ENCODE measurements around the gene ADAM15.
A peak's percentile ranks its signal among the peaks of the same experiment; 100 is the strongest.

Gene ADAM15

DNA sequence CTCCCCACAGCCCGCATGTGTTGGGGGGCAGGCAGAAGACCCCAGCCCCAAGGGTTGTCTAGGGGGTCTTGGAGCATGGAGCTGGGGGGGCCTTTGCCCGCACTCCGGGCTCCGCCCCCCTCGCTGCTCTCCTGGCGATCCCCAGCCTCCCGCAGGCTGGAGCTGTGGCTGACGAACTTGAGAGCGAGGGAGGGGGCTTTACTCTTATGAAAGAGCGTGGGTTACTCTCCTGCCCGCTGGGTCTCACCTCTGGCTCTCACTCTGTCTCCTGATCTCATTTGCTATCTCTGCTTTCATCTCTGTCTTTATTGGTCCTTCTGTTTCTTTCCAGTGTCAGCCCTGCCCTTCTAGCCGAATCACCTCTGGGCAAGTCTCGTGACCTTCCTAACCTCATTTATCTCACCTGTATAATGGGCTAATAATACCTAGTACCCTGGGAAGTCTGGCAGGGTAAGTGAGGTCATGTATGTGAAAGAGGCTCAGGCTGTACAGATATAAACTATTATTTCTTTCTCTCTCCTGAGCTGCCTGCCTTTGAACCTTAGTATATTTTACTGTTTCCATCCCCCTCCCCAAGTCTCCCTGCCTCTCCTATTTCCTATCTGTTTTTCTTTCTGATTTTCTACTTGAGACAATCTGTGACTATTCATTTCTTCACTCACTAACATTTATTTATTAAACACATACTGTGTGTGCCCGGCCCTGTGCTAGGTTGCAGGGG lies 13.2 kb downstream of the ADAM15 start:
- peak; percentile 75 for DNase-seq (ENCODE audit: low spot score)
- TF ChIP-seq, protein P1, sequence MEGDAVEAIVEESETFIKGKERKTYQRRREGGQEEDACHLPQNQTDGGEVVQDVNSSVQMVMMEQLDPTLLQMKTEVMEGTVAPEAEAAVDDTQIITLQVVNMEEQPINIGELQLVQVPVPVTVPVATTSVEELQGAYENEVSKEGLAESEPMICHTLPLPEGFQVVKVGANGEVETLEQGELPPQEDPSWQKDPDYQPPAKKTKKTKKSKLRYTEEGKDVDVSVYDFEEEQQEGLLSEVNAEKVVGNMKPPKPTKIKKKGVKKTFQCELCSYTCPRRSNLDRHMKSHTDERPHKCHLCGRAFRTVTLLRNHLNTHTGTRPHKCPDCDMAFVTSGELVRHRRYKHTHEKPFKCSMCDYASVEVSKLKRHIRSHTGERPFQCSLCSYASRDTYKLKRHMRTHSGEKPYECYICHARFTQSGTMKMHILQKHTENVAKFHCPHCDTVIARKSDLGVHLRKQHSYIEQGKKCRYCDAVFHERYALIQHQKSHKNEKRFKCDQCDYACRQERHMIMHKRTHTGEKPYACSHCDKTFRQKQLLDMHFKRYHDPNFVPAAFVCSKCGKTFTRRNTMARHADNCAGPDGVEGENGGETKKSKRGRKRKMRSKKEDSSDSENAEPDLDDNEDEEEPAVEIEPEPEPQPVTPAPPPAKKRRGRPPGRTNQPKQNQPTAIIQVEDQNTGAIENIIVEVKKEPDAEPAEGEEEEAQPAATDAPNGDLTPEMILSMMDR (IDR thresholded peaks at IDR 0.05; ENCODE audit: extremely low read depth, missing control alignments): no peak

DNA sequence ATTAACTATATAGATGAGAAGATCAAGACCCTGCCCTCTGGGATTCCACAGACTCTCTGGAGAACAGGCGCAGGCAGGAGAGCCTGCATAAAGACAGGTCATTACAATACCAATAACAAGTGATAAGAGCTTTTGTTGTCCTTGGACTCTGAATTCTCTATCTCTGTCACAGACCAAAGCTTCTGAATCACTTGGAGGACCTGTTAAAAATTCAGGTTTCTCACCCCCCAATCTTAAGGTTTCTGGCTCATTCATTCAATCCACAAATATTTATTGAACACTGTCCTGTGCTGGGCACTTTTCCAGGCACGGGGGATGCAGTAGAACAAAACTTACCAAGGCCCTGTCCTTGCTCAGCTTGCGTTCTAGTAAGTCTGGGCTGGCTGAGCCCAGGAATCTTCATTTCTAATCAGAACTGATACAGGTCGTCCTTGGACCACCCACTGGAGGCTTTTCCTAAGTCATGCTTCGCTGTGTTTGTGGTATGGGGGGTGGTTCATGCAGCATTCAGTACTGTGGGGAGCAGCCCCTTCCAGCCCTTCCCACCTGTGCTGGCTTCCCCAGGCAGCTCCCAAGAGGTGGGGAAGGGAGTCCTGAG lies 13.8 kb downstream of the ADAM15 start:
- TF ChIP-seq, protein P1 (IDR thresholded peaks at IDR 0.05; ENCODE audit: extremely low read depth, missing control alignments): no peak
- DNase-seq (ENCODE audit: low spot score): no peak

DNA sequence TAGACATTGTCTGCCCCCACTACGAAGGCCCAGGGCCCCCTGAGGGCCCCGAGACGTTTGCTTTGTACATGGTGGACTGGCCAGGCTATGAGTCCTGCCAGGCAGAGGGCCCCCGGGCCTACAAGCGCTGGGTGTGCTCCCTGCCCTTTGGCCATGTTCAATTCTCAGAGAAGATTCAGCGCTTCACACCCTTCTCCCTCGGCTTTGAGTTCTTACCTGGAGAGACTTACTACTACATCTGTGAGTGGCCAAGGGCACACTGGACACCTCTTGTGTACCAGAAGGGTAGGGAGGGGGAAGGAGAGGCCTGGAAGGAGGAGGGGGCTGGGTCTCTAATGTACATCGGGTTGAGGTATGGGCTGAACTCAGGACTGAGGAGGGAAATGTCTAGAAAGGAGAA lies 15.7 kb downstream of the ADAM15 start:
- no peak for DNase-seq (ENCODE audit: low spot score)
- TF ChIP-seq, protein P1 (IDR thresholded peaks at IDR 0.05; ENCODE audit: extremely low read depth, missing control alignments): no peak

DNA sequence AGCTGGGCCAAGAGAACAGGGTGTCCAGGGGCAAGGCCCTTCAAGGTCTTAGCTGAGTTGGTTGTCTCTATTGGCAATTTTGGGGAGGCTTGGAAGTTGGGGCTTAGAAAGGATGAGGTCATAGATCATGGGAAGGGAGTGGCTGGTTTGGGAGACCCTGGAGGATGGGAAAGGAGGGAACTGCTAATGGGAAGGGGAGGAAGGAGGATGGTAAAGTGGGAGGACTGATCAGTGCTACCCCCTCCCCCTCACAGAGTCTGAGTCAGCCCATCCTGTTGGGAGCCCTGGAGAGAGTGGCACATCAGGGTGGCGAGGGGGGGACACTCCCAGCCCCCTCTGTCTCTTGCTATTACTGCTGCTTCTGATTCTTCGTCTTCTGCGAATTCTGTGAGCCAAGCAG lies 17.5 kb downstream of the ADAM15 start:
- TF ChIP-seq, protein P1 (IDR thresholded peaks at IDR 0.05; ENCODE audit: extremely low read depth, missing control alignments): no peak
- no peak for DNase-seq (ENCODE audit: low spot score)

DNA sequence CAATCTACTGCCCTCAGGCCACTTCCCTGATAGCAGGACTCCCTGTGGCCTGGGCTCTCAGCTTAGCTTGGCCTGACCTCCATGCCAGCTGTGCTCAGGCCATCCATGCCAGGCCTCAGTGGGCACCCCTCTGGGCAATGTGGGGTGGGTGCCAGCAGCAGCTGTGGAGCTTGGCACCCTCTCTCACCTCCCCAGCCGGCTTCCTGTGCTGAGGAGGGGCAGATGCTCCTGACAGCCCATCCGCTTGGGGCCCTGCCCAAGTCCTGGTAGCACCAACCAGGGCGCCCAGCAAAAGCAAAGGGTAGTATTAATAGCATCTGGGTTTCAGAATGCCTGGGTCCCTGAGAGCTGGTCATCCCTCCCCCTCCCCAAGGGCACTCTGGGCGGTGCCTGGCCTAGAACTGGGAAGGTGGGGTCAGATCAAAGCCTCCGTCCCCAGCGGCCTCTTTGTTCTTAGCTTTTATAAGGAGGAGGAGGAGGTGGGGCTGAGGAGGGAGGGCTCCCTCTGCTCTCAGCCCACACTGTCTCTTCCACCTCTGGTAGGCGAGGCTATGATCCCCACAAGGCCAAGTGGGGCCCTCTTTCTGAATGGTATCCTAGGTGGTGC lies 18.5 kb downstream of the ADAM15 start:
- no peak for DNase-seq (ENCODE audit: low spot score)
- TF ChIP-seq, protein P1 (IDR thresholded peaks at IDR 0.05; ENCODE audit: extremely low read depth, missing control alignments): no peak

DNA sequence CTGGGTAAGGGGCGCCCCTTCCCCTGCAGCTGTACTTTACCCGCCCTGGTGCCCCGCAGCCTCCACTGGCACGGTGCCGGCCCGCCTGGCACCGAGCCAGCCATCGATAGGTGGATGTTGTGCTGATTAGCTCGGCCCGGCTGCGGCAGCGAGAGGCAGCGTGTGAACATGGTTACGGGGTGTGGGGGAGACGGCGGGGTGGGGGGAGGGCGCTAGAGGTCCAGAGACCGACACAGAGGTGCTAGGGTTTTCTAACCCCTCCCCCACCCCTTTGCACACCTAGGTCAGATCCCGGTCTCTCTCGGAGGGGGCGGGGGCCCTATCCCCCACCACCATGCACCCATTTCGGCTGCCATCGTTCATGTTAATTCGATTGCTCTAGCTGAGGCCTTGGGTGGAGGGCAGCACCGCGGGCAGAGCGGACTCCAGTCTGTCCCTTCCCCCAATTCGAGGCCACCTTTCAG lies 19.1 kb downstream of the ADAM15 start:
- DNase-seq (ENCODE audit: low spot score): no peak
- TF ChIP-seq, protein P1 (IDR thresholded peaks at IDR 0.05; ENCODE audit: extremely low read depth, missing control alignments): no peak
